H1 (cell line): ENCODE data around the gene QRSL1. TPM values are rescaled to one million over a fixed set of nuclear protein-coding genes. Genes with fewer than 3 reads are reported as not detected.

Source experiments
- CTCF ChIA-PET: fragments of 300-600 bp; sonication (Branson Sonifier 250); formaldehyde crosslinking; loops from one replicate; lab custom pipeline; 2021; ENCODE audit not compliant: partially characterized antibody; lab: Charles Lee
- POLR2A ChIA-PET: fragments of 300-600 bp; sonication (Branson Sonifier 250); formaldehyde crosslinking; loops from one replicate; lab custom pipeline; 2021; ENCODE audit warnings: inconsistent platforms; ENCODE audit not compliant: partially characterized antibody; lab: Charles Lee
- DNase-seq, 2 experiments: peaks; one replicate each; pipeline versions ENCODE4 v3.0.0 to v3.0.0-alpha.2; 2010 to 2022; ENCODE audit warnings: low spot score in 2 of 2, low read depth in 1 of 2, mixed read lengths in 1 of 2
- FAIRE-seq: peaks from 2 replicates; lab custom pipeline; 2011; peaks lifted over from hg19 to GRCh38; lab: Jason Lieb, UNC
- H2AFZ ChIP-seq: 2 replicates; pipeline ENCODE4 v1.8.1; 2012; ENCODE audit warnings: low read length, inconsistent platforms
- H2AK5ac ChIP-seq: 2 replicates; pipeline ENCODE4 v1.6.1; 2013; ENCODE audit warnings: low read depth, low read length
- H2BK120ac ChIP-seq: replicated peaks from 2 replicates; pipeline ENCODE3; 2013; ENCODE audit warnings: low read depth, low read length, inconsistent platforms
- H2BK12ac ChIP-seq: 2 replicates; pipeline ENCODE4 v1.6.1; 2013; ENCODE audit warnings: low read depth, low read length
- H2BK15ac ChIP-seq: 2 replicates; pipeline ENCODE4 v1.6.1; 2013; ENCODE audit warnings: low read length
- H2BK20ac ChIP-seq: 2 replicates; pipeline ENCODE4 v1.6.1; 2013; ENCODE audit warnings: low read length
- H2BK5ac ChIP-seq: 2 replicates; pipeline ENCODE4 v1.6.1; 2013; ENCODE audit warnings: low read depth, low read length
- H3K14ac ChIP-seq: 2 replicates; pipeline ENCODE4 v1.6.1; 2013; ENCODE audit warnings: inconsistent platforms; ENCODE audit not compliant: insufficient read length
- H3K18ac ChIP-seq: 2 replicates; pipeline ENCODE4 v1.6.1; 2013; ENCODE audit warnings: low read length; ENCODE audit errors: extremely low read depth
- H3K23ac ChIP-seq: 2 replicates; pipeline ENCODE4 v1.6.1; 2013; ENCODE audit warnings: inconsistent platforms; ENCODE audit not compliant: insufficient read length
- H3K23me2 ChIP-seq: 2 replicates; pipeline ENCODE4 v1.6.1; 2013; ENCODE audit warnings: low read depth, low read length
- H3K27ac ChIP-seq: 2 replicates; pipeline ENCODE4 v1.6.1; 2011; ENCODE audit warnings: low read depth, low read length, inconsistent platforms
- H3K27me3 ChIP-seq, 4 experiments: replicated peaks in 1 of 4; 1 replicate in 1 of 4; 2 replicates in 3 of 4; pipeline versions ENCODE4 v1.6.1 to v1.8.1; 2011 to 2013; ENCODE audit warnings: low read length in 3 of 4, mild to moderate bottlenecking in 3 of 4, inconsistent platforms in 2 of 4, mixed read lengths in 2 of 4, moderate library complexity in 1 of 4; ENCODE audit not compliant: control insufficient read depth in 3 of 4, insufficient read depth in 3 of 4; ENCODE audit errors: extremely low read depth in 1 of 4
- H3K36me3 ChIP-seq, 4 experiments: 2 replicates each; pipeline versions ENCODE4 v1.6.1 to v1.8.1; 2011 to 2013; ENCODE audit warnings: mild to moderate bottlenecking in 4 of 4, low read length in 3 of 4, moderate library complexity in 2 of 4, control low read depth in 1 of 4, inconsistent platforms in 1 of 4; ENCODE audit not compliant: insufficient read depth in 4 of 4, control insufficient read depth in 2 of 4
- H3K4ac ChIP-seq: replicated peaks from 2 replicates; pipeline ENCODE3; 2013; ENCODE audit warnings: low read length, low read depth, mixed read lengths, inconsistent platforms; ENCODE audit not compliant: insufficient read length
- H3K4me1 ChIP-seq, 4 experiments: replicated peaks in 1 of 4; 1 replicate in 1 of 4; 2 replicates in 3 of 4; pipeline versions ENCODE4 v1.6.1 to v1.8.1; 2011 to 2013; ENCODE audit warnings: low read length in 3 of 4, inconsistent platforms in 2 of 4, mixed read lengths in 1 of 4; ENCODE audit not compliant: insufficient read depth in 4 of 4, control insufficient read depth in 3 of 4
- H3K4me2 ChIP-seq, 2 experiments: 2 replicates each; pipeline versions ENCODE4 v1.6.1 to v1.8.1; 2011 to 2013; ENCODE audit warnings: low read depth in 2 of 2, low read length in 2 of 2, control low read depth in 1 of 2, inconsistent platforms in 1 of 2, mild to moderate bottlenecking in 1 of 2; ENCODE audit not compliant: insufficient read depth in 1 of 2
- H3K4me3 ChIP-seq, 4 experiments: fragments of 200-600, 300-600 bp in 1 of 4; sonication (generic), shearing (Covaris generic), sonication (Bioruptor Twin) in 1 of 4; 2 replicates each; pipeline versions ENCODE4 v1.5.1 to v1.8.1; 2011 to 2016; ENCODE audit warnings: low read length in 4 of 4, low read depth in 3 of 4, control low read depth in 2 of 4, inconsistent platforms in 2 of 4, mild to moderate bottlenecking in 2 of 4, mixed read lengths in 1 of 4, moderate library complexity in 1 of 4; ENCODE audit not compliant: insufficient read depth in 2 of 4; ENCODE audit errors: extremely low read depth in 1 of 4
- H3K56ac ChIP-seq: replicated peaks from 2 replicates; pipeline ENCODE3; 2013; ENCODE audit warnings: low read depth, mild to moderate bottlenecking, mixed read lengths, low read length, inconsistent platforms; ENCODE audit not compliant: insufficient read length
- H3K79me1 ChIP-seq: 2 replicates; pipeline ENCODE4 v1.6.1; 2013; ENCODE audit warnings: low read depth, low read length, control low read depth
- H3K79me2 ChIP-seq, 2 experiments: 2 replicates each; pipeline versions ENCODE4 v1.6.1 to v1.8.1; 2012 to 2013; ENCODE audit warnings: low read length in 2 of 2, mild to moderate bottlenecking in 2 of 2, inconsistent platforms in 1 of 2; ENCODE audit not compliant: insufficient read depth in 2 of 2, control insufficient read depth in 1 of 2
- H3K9ac ChIP-seq, 4 experiments: replicated peaks in 1 of 4; 1 replicate in 1 of 4; 2 replicates in 3 of 4; pipeline versions ENCODE4 v1.6.1 to v1.8.1; 2011 to 2013; ENCODE audit warnings: low read depth in 3 of 4, low read length in 3 of 4, control low read depth in 2 of 4, mild to moderate bottlenecking in 2 of 4, moderate library complexity in 2 of 4, inconsistent platforms in 1 of 4; ENCODE audit errors: extremely low read depth in 1 of 4
- H3K9me3 ChIP-seq, 2 experiments: 2 replicates each; pipeline versions ENCODE4 v1.6.1 to v1.8.1; 2012 to 2013; ENCODE audit warnings: mild to moderate bottlenecking in 2 of 2, moderate library complexity in 2 of 2, control low read depth in 1 of 2, inconsistent platforms in 1 of 2, low read depth in 1 of 2, low read length in 1 of 2, mixed read lengths in 1 of 2; ENCODE audit not compliant: insufficient read depth in 2 of 2
- H4K20me1 ChIP-seq, 2 experiments: replicated peaks in 1 of 2; 2 replicates each; pipeline versions ENCODE3 to v1.8.1; 2011 to 2013; ENCODE audit warnings: inconsistent platforms in 2 of 2, low read length in 2 of 2, mild to moderate bottlenecking in 1 of 2; ENCODE audit not compliant: insufficient read depth in 2 of 2, control insufficient read depth in 1 of 2
- H4K5ac ChIP-seq: 2 replicates; pipeline ENCODE4 v1.6.1; 2013; ENCODE audit warnings: low read length, low read depth, mixed read lengths, inconsistent platforms; ENCODE audit not compliant: insufficient read length
- H4K8ac ChIP-seq: 2 replicates; pipeline ENCODE4 v1.8.0; 2013; ENCODE audit warnings: mild to moderate bottlenecking, moderate library complexity, low read length, inconsistent platforms; ENCODE audit not compliant: insufficient read depth; ENCODE audit errors: extremely low read depth
- H4K91ac ChIP-seq: replicated peaks from 2 replicates; pipeline ENCODE3; 2013; ENCODE audit warnings: low read length, mixed read lengths, inconsistent platforms; ENCODE audit not compliant: insufficient read length
- CBX5 ChIP-seq: fragments of 300-800, 300-1000 bp; sonication (generic); IDR thresholded peaks from 2 replicates; pipeline ENCODE4 v1.7.1; 2016; ENCODE audit warnings: antibody characterized with exemption, low read length, low read depth
- CTCF ChIP-seq, 3 experiments: IDR thresholded peaks; 1 replicate in 2 of 3; 2 replicates in 1 of 3; pipeline versions ENCODE4 v1.5.1 to v1.6.1; 2011; ENCODE audit warnings: low read length in 3 of 3, mild to moderate bottlenecking in 3 of 3, inconsistent platforms in 2 of 3, low read depth in 1 of 3, moderate library complexity in 1 of 3; ENCODE audit not compliant: insufficient read depth in 1 of 3; ENCODE audit errors: control extremely low read depth in 1 of 3
- NRF1 ChIP-seq: IDR thresholded peaks from 2 replicates; pipeline ENCODE4 v1.6.1; 2011; ENCODE audit warnings: mild to moderate bottlenecking, low read depth, low read length, improper control_type of control experiment
- RBBP5 ChIP-seq: IDR thresholded peaks from 2 replicates; pipeline ENCODE4 v1.7.1; 2012; ENCODE audit warnings: low read depth, mild to moderate bottlenecking, inconsistent platforms, low read length, moderate library complexity, borderline replicate concordance
- RXRA ChIP-seq: IDR thresholded peaks from 2 replicates; pipeline ENCODE4 v1.6.1; 2011; ENCODE audit warnings: low read depth, mild to moderate bottlenecking, low read length, moderate library complexity; ENCODE audit not compliant: insufficient read depth
- SAP30 ChIP-seq: fragments of 300-600 bp; sonication (generic); IDR thresholded peaks from 2 replicates; pipeline ENCODE4 v1.7.1; 2012; ENCODE audit warnings: low read length, moderate library complexity, mild to moderate bottlenecking, inconsistent platforms; ENCODE audit not compliant: insufficient read depth, insufficient replicate concordance
- SIRT6 ChIP-seq: IDR thresholded peaks from one replicate; pipeline ENCODE4 v1.7.1; 2012; ENCODE audit warnings: low read length, inconsistent platforms
- TBP ChIP-seq: IDR thresholded peaks from 2 replicates; pipeline ENCODE4 v1.6.1; 2011; ENCODE audit warnings: low read depth, low read length, improper control_type of control experiment
- TCF12 ChIP-seq: IDR thresholded peaks from 2 replicates; pipeline ENCODE4 v1.6.1; 2011; ENCODE audit warnings: low read depth, mild to moderate bottlenecking, low read length
- WGBS, 2 experiments: shearing (Covaris generic) in 1 of 2; methylation state at CpG; one replicate each; pipeline versions ENCODE4 v1.1.6 to v1.1.7; 2013 to 2015; ENCODE audit warnings: low lambda C conversion rate in 2 of 2, mixed read lengths in 2 of 2, inconsistent platforms in 1 of 2, low coverage in 1 of 2, missing lambda C conversion rate in 1 of 2; ENCODE audit not compliant: insufficient replicate concordance in 2 of 2, insufficient coverage in 1 of 2, insufficient read length in 1 of 2; ENCODE audit errors: extremely low coverage in 1 of 2, missing lambda C conversion rate in 1 of 2; 5-methylcytosine and 5-hydroxymethylcytosine counted together
- polyA plus RNA-seq, 7 experiments: library from polyadenylated mRNA; depleted of rRNA in 3 of 7; stranded (reverse) in 5 of 7; unstranded in 2 of 7; fragments of >200 nt in 5 of 7; fragments of 200-250 nt in 2 of 7; gene quantifications; 1 replicate in 5 of 7; 2 replicates in 1 of 7; 4 replicates in 1 of 7; pipeline versions ENCODE4 v1.2.1 to v1.2.3, GENCODE V29; 2011 to 2013; ENCODE audit warnings: missing spikeins in 2 of 7, mixed read lengths in 2 of 7
- total RNA-seq: library from RNA; stranded (reverse); fragmentation: NEBNext Ultra II Directional; extraction: Animal tissue kit (Norgen Biotek cat#: 25700); gene quantifications from 2 replicates; pipeline ENCODE4 v1.2.1, GENCODE V29; 2021

The QRSL1 gene
- total and polyA plus RNA-seq, 2 of the 8 experiments (the other 6 are each of a cell fraction or from before 2014, with no cell fraction given), result 7.8 to 22.2 TPM

- H4K91ac ChIP-seq, result peak overlapping the region; percentile 29
- H3K4me3 ChIP-seq, result peak overlapping the region in 2 of 4 experiments; percentile 4 to 31; a peak in 4 of 8 replicates
- WGBS, 2 experiments, result 22% methylated on average over 1 of the region's 1 CpG; no CpG with 5 or more reads in 1 of the 2 experiments
- FAIRE-seq (peak; percentile 63), DNase-seq (no peak)
- peak overlapping the region; percentile 89; the same call in 1 of the 2 replicates for H2BK5ac ChIP-seq
- no peak overlapping the region for H4K8ac ChIP-seq
- no peaks in the 10 kb centered on the region for H3K9me3 ChIP-seq
- no peaks in the 10 kb centered on the region for H3K27me3 ChIP-seq
- no peaks in the 10 kb centered on the region for H3K79me2 ChIP-seq
- H3K56ac ChIP-seq, result peak overlapping the region; percentile 34
- no peak overlapping the region for H3K23ac ChIP-seq
- no peak overlapping the region; a peak in 1 of 7 replicates for H3K9ac ChIP-seq
- ChIA-PET POLR2A (interaction anchor here (0.6 to 1.7 kb wide), 9 partner anchors 12 to 502 kb away, joined by 3 to 8 read pairs (median 4); no protein-coding TSS in a partner anchor), CTCF (interaction anchor here (0.8 to 1.3 kb wide), 5 partner anchors 12 to 365 kb away, joined by 3 to 5 read pairs (median 4); no protein-coding TSS in a partner anchor)
- H2AFZ ChIP-seq, result no peak overlapping the region
- H2BK120ac ChIP-seq, result peak overlapping the region; percentile 80
- H2BK12ac ChIP-seq, result peak overlapping the region; percentile 21; the same call in 1 of the 2 replicates
- H3K79me1 ChIP-seq, result no peaks in the 10 kb centered on the region
- H3K18ac ChIP-seq, result peak overlapping the region; percentile 33; the same call in 1 of the 2 replicates
- peak overlapping the region; percentile 38; the same call in 1 of the 2 replicates for H2BK20ac ChIP-seq
- peak overlapping the region; percentile 9 to 37; a peak in 3 of 4 replicates for H3K4me2 ChIP-seq
- peak overlapping the region; percentile 57 for H4K5ac ChIP-seq
- no peak overlapping the region for H2BK15ac ChIP-seq
- peaks cover 9 to 20% (median 13%) of the 10 kb centered on the region in 4 experiments; a peak in 6 of 7 replicates for H3K4me1 ChIP-seq
- H3K36me3 ChIP-seq, result peaks cover 0 to 12% (median 5%) of the 10 kb centered on the region in 4 experiments; a peak in 2 of 8 replicates
- H4K20me1 ChIP-seq, result no peaks in the 10 kb centered on the region
- no peak overlapping the region for H3K14ac ChIP-seq
- no peak overlapping the region for H2AK5ac ChIP-seq
- H3K27ac ChIP-seq, result peak overlapping the region; percentile 35; the same call in 1 of the 2 replicates
- no peaks in the 10 kb centered on the region for H3K23me2 ChIP-seq
- peak overlapping the region; percentile 63 for H3K4ac ChIP-seq
- TF ChIP-seq RBBP5, result no peak
- no peak for TF ChIP-seq CBX5
- TF ChIP-seq TBP, result no peak
- no peak for TF ChIP-seq CTCF (IDR thresholded peaks at IDR 0.05; ENCODE audit: control extremely low read depth in 1 of 3, insufficient read depth in 1 of 3, low read depth in 1 of 3, low read length in 3 of 3)
- TF ChIP-seq TCF12, result no peak
- no peak for TF ChIP-seq RXRA
- no peak for TF ChIP-seq SIRT6
- TF ChIP-seq SAP30, result no peak
- TF ChIP-seq NRF1, result no peak
These were observed 15.2 kb upstream of the QRSL1 start for GRCh38 chr6:106614166-106614565.
